A549 (cell line): ENCODE measurements around the gene METTL21C. TPM values are rescaled to one million over a fixed set of nuclear protein-coding genes. Genes with fewer than 3 reads are reported as not detected.

Source experiments
- ATAC-seq, 2 experiments: fragments of 200-7000 bp in 1 of 2; fragments of >200 bp in 1 of 2; cut with Nextera tagmentation in 1 of 2; cut with Tn5 transposase in 1 of 2; 3 replicates each; pipeline versions ENCODE4 v1.8.0 to v1.9.1; 2018 to 2020; ENCODE audit warnings: mild to moderate bottlenecking in 1 of 2, moderate library complexity in 1 of 2
- CTCF ChIA-PET: fragments of 300-600 bp; sonication (Branson Sonifier 250); formaldehyde crosslinking; extraction: SDS; loops from one replicate; lab custom pipeline; 2021; ENCODE audit warnings: antibody characterized with exemption, inconsistent platforms; lab: Yijun Ruan, JAX
- POLR2A ChIA-PET: fragments of 350-600 bp; formaldehyde crosslinking; extraction: SDS; loops from one replicate; lab custom pipeline; 2021; ENCODE audit warnings: antibody characterized with exemption, inconsistent platforms; lab: Yijun Ruan, JAX
- DNase-seq, 2 experiments: peaks; one replicate each; pipeline versions ENCODE4 v3.0.0 to v3.0.0-alpha.2; 2011 to 2016; ENCODE audit warnings: low read depth in 1 of 2, low spot score in 1 of 2
- FAIRE-seq: peaks from 2 replicates; lab custom pipeline; 2011; peaks lifted over from hg19 to GRCh38; lab: Jason Lieb, UNC
- H3K27ac ChIP-seq, 2 experiments: fragments of >200 bp; sonication (Bioruptor Twin); formaldehyde crosslinking; 3 replicates each; pipeline ENCODE4 v1.5.1; 2016 to 2017
- H3K4me1 ChIP-seq: fragments of >200 bp; sonication (Bioruptor Twin); formaldehyde crosslinking; 3 replicates; pipeline ENCODE4 v1.6.1; 2016
- H3K4me2 ChIP-seq: fragments of >200 bp; sonication (Bioruptor Twin); formaldehyde crosslinking; 3 replicates; pipeline ENCODE4 v1.6.1; 2016
- H3K4me3 ChIP-seq: fragments of >200 bp; sonication (Bioruptor Twin); formaldehyde crosslinking; 3 replicates; pipeline ENCODE4 v1.5.1; 2016
- H3K9me3 ChIP-seq: fragments of >200 bp; sonication (Bioruptor Twin); formaldehyde crosslinking; 3 replicates; pipeline ENCODE4 v1.6.1; 2016
- CBX2 ChIP-seq: fragments of 200-600 bp; sonication (generic); IDR thresholded peaks from 2 replicates; pipeline ENCODE4 v1.6.1; 2016; ENCODE audit warnings: low read depth, mild to moderate bottlenecking, borderline replicate concordance
- CEBPB ChIP-seq, 2 experiments: fragments of >200 bp in 1 of 2; sonication (Bioruptor Twin) in 1 of 2; formaldehyde crosslinking in 1 of 2; IDR thresholded peaks; 2 replicates each; pipeline ENCODE4 v1.6.1; 2012 to 2016
- FOXS1 ChIP-seq: fragments of 250-450 bp; sonication (Bioruptor Pico); IDR thresholded peaks from 2 replicates; pipeline ENCODE4 v1.5.0; 2020; ENCODE audit warnings: mild to moderate bottlenecking, moderate library complexity
- HEYL ChIP-seq: fragments of 250-450 bp; sonication (Bioruptor Pico); IDR thresholded peaks from 2 replicates; pipeline ENCODE4 v1.8.0; 2021; ENCODE audit warnings: mild to moderate bottlenecking, moderate library complexity
- MAZ ChIP-seq: fragments of 150-350 bp; IDR thresholded peaks from 2 replicates; pipeline ENCODE4 v1.6.1; 2014; ENCODE audit warnings: antibody characterized with exemption, low read depth, low read length, borderline replicate concordance
- MYC ChIP-seq: IDR thresholded peaks from 2 replicates; pipeline ENCODE4 v1.6.1; 2012; ENCODE audit warnings: mild to moderate bottlenecking, inconsistent platforms, low read length, improper control_type of control experiment, borderline replicate concordance
- PHF8 ChIP-seq: fragments of 200-600 bp; sonication (generic); IDR thresholded peaks from 2 replicates; pipeline ENCODE4 v1.6.1; 2016; ENCODE audit warnings: low read depth, mild to moderate bottlenecking, antibody characterized with exemption, moderate library complexity, borderline replicate concordance
- POLR2A ChIP-seq: IDR thresholded peaks from 2 replicates; pipeline ENCODE4 v1.6.1; 2012; ENCODE audit warnings: mild to moderate bottlenecking, low read length
- POLR2AphosphoS2 ChIP-seq: conservative IDR thresholded peaks from 2 replicates; pipeline ENCODE4 v1.6.1; 2012; ENCODE audit warnings: low read length, improper control_type of control experiment, inconsistent platforms
- RFX5 ChIP-seq: fragments of 450-650 bp; IDR thresholded peaks from 2 replicates; pipeline ENCODE4 v1.7.1; 2014; ENCODE audit warnings: antibody characterized with exemption, mild to moderate bottlenecking, moderate library complexity
- ZFP36 ChIP-seq: fragments of 450-650 bp; IDR thresholded peaks from 2 replicates; pipeline ENCODE4 v1.6.1; 2014; ENCODE audit warnings: borderline replicate concordance; ENCODE audit not compliant: partially characterized antibody
- WGBS: methylation state at CpG from one replicate; pipeline ENCODE4 v1.1.6; 2017; ENCODE audit errors: missing lambda C conversion rate; 5-methylcytosine and 5-hydroxymethylcytosine counted together
- polyA plus RNA-seq, 4 experiments: library from polyadenylated mRNA; depleted of rRNA in 3 of 4; stranded (reverse); fragments of >200 nt; fragmentation: RNase III in 1 of 4; extraction: RNeasy Plus Mini Kit Qiagen cat#74134 plus additional on column Dnase treatment in 1 of 4; gene quantifications; 2 replicates in 3 of 4; 3 replicates in 1 of 4; pipeline ENCODE4 v1.2.3, GENCODE V29; 2011 to 2017
- TF ChIP-seq, protein P1 (sequence below): IDR thresholded peaks from 2 replicates; pipeline ENCODE4 v1.6.1; 2012
- TF ChIP-seq, protein P2 (sequence below): fragments of 150-350 bp; IDR thresholded peaks from 2 replicates; pipeline ENCODE4 v1.6.1; 2014; ENCODE audit warnings: low read depth, mild to moderate bottlenecking, low read length

Gene METTL21C
- polyA plus RNA-seq, 2 of the 4 experiments (the other 2 are of a cell fraction) = not detected

DNA sequence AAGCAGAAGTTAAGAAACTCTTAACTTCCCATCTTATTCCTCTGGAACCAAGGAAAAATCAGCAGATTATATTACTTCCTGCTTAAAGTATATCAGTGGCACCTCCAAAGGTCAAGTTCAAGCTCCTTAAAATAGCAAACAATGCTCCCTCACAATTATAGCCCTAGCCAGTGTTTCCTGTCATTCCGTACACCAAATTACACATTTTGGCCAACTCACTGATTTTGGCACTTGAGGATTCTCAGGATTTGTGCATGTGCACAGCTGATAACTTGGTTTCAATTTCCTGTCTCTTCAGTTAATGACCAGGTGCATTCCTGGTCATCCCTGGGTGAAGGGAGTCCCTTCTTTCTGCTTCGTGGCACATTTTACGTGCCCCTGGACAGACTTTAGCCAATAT is 56.1 kb downstream of the METTL21C start:
- ChIA-PET CTCF (interaction anchor here (1.4 kb wide), 1 partner anchor 13 kb away, joined by 3 read pairs; no protein-coding TSS in a partner anchor), POLR2A (no interaction called here)
- H3K4me3 ChIP-seq = no peak overlapping the region
- ATAC-seq = no peak
- no peak for FAIRE-seq
- no peaks in the 10 kb centered on the region for H3K9me3 ChIP-seq
- no peak for DNase-seq
- H3K27ac ChIP-seq = no peak overlapping the region
- no peak overlapping the region for H3K4me2 ChIP-seq
- TF ChIP-seq, protein P1, sequence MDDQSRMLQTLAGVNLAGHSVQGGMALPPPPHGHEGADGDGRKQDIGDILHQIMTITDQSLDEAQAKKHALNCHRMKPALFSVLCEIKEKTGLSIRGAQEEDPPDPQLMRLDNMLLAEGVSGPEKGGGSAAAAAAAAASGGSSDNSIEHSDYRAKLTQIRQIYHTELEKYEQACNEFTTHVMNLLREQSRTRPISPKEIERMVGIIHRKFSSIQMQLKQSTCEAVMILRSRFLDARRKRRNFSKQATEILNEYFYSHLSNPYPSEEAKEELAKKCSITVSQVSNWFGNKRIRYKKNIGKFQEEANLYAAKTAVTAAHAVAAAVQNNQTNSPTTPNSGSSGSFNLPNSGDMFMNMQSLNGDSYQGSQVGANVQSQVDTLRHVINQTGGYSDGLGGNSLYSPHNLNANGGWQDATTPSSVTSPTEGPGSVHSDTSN = no peak
- TF ChIP-seq RFX5 (no peak), POLR2AphosphoS2 (no peak), PHF8 (no peak), MYC (no peak), ZFP36 (no peak), POLR2A (no peak), CEBPB (IDR thresholded peaks at IDR 0.05) (no peak), HEYL (CRISPR knock-in tag) (no peak), CBX2 (no peak), FOXS1 (CRISPR knock-in tag) (no peak), MAZ (no peak)
- TF ChIP-seq, protein P2, sequence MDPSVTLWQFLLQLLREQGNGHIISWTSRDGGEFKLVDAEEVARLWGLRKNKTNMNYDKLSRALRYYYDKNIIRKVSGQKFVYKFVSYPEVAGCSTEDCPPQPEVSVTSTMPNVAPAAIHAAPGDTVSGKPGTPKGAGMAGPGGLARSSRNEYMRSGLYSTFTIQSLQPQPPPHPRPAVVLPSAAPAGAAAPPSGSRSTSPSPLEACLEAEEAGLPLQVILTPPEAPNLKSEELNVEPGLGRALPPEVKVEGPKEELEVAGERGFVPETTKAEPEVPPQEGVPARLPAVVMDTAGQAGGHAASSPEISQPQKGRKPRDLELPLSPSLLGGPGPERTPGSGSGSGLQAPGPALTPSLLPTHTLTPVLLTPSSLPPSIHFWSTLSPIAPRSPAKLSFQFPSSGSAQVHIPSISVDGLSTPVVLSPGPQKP = no peak
- TF ChIP-seq, all 56 proteins: peak for 0
- H3K4me1 ChIP-seq = no peaks in the 10 kb centered on the region
- WGBS = 97% methylated on average over 3 of the region's 3 CpGs

Other genes with a start within 250 kb of the METTL21C start
- 22.5 and 28.4 TPM in 2 replicates for gene TPP2, start 98.1 kb downstream of the METTL21C start, polyA plus RNA-seq (2011; rRNA removed)
- 17.0 to 20.2 TPM (median 18.6 TPM) in 3 replicates for gene TPP2, start 98.1 kb downstream of the METTL21C start, polyA plus RNA-seq (2017; fragmentation: RNase III; extraction: RNeasy Plus Mini Kit Qiagen cat#74134 plus additional on column Dnase treatment)
- gene TEX30, start 78.7 kb upstream of the METTL21C start, polyA plus RNA-seq (2011; rRNA removed) = 15.2 and 21.3 TPM in 2 replicates
- gene TEX30, start 78.7 kb upstream of the METTL21C start, polyA plus RNA-seq (2017; fragmentation: RNase III; extraction: RNeasy Plus Mini Kit Qiagen cat#74134 plus additional on column Dnase treatment) = 12.1 to 13.6 TPM (median 12.9 TPM) in 3 replicates
- 7.3 and 9.1 TPM in 2 replicates for gene POGLUT2, start 103.9 kb upstream of the METTL21C start, polyA plus RNA-seq (2011; rRNA removed)
- gene POGLUT2, start 103.9 kb upstream of the METTL21C start, polyA plus RNA-seq (2017; fragmentation: RNase III; extraction: RNeasy Plus Mini Kit Qiagen cat#74134 plus additional on column Dnase treatment) = 5.2 to 5.3 TPM (median 5.3 TPM) in 3 replicates
- 10.6 and 14.7 TPM in 2 replicates for gene BIVM, start 104.1 kb upstream of the METTL21C start, polyA plus RNA-seq (2011; rRNA removed)
- gene BIVM, start 104.1 kb upstream of the METTL21C start, polyA plus RNA-seq (2017; fragmentation: RNase III; extraction: RNeasy Plus Mini Kit Qiagen cat#74134 plus additional on column Dnase treatment) = 6.8 to 7.4 TPM (median 6.8 TPM) in 3 replicates
- gene ERCC5, start 151.0 kb upstream of the METTL21C start, polyA plus RNA-seq (2011; rRNA removed) = 19.5 and 24.4 TPM in 2 replicates
- 17.3 to 20.5 TPM (median 19.3 TPM) in 3 replicates for gene ERCC5, start 151.0 kb upstream of the METTL21C start, polyA plus RNA-seq (2017; fragmentation: RNase III; extraction: RNeasy Plus Mini Kit Qiagen cat#74134 plus additional on column Dnase treatment)